22Rv1 (cell line): Measurements from ENCODE around the gene EXTL1.

Experiments used
- H3K27ac ChIP-seq: fragments of 450-650 bp; 2 replicates; pipeline ENCODE4 v1.5.1; 2017
- CTCF ChIP-seq: fragments of 450-650 bp; IDR thresholded peaks from 2 replicates; pipeline ENCODE4 v1.5.1; 2017; ENCODE audit warnings: mild to moderate bottlenecking
- ZFX ChIP-seq: fragments of 450-650 bp; IDR thresholded peaks from 2 replicates; pipeline ENCODE4 v1.6.1; 2017; ENCODE audit warnings: antibody characterized with exemption, borderline replicate concordance

The EXTL1 gene

GRCh38 chr1:26045722-26046245 lies 24.2 kb downstream of the EXTL1 start, which contains the start of gene SLC30A2:
TSS of gene SLC30A2 (minus strand) at chr1:26046118. CDS start at chr1:26045896, 222 bp downstream.
- TF ChIP-seq CTCF = no peak
- no peak for TF ChIP-seq ZFX
- H3K27ac ChIP-seq = no peak within 1 kb of the TSS

- no peak for TF ChIP-seq ZFX
- no peak for TF ChIP-seq CTCF
These were observed 24.9 kb downstream of the EXTL1 start for GRCh38 chr1:26046246-26047095.

GRCh38 chr1:26047278-26047874 lies 25.8 kb downstream of the EXTL1 start:
- H3K27ac ChIP-seq = no peak overlapping the region

More at GRCh38 chr1:26046246-26047095, 24.9 kb downstream of the EXTL1 start:
- no peak overlapping the region for H3K27ac ChIP-seq

GRCh38 chr1:26049531-26050247 lies 28.1 kb downstream of the EXTL1 start:
- no peak for TF ChIP-seq CTCF
- no peak for TF ChIP-seq ZFX
- H3K27ac ChIP-seq = no peak overlapping the region

More at GRCh38 chr1:26047278-26047874, 25.8 kb downstream of the EXTL1 start:
- TF ChIP-seq ZFX (no peak), CTCF (no peak)

- TF ChIP-seq CTCF (no peak), ZFX (no peak)
- no peak overlapping the region for H3K27ac ChIP-seq
These were observed 28.7 kb downstream of the EXTL1 start for GRCh38 chr1:26050248-26050640.

- H3K27ac ChIP-seq = no peak overlapping the region
- TF ChIP-seq ZFX = no peak
- TF ChIP-seq CTCF = no peak
These were observed 32.4 kb downstream of the EXTL1 start for GRCh38 chr1:26053718-26054560.
